Adrenal gland (tissue), 12 donors: ENCODE results near the gene MSRB3. TPM values are rescaled to one million over a fixed set of nuclear protein-coding genes. Genes with fewer than 3 reads are reported as not detected.

Experiments
- DNase-seq, 7 donors: peaks; one replicate each; pipeline ENCODE4 v3.0.0-alpha.2; 2019 to 2020
- H3K27ac ChIP-seq, 5 donors: fragments of 200-600 bp; sonication (generic) in 4 of 5; 1 replicate in 3 of 5; 2 replicates in 2 of 5; pipeline versions ENCODE4 v1.5.1 to v1.8.0; 2016 to 2020; ENCODE audit warnings: mild to moderate bottlenecking in 1 of 5
- H3K27me3 ChIP-seq: fragments of 200-600 bp; 2 replicates; pipeline ENCODE4 v1.8.0; 2021
- H3K36me3 ChIP-seq, 2 donors: fragments of 200-600 bp; replicated peaks in 1 of 2; 1 replicate in 1 of 2; 2 replicates in 1 of 2; pipeline versions ENCODE4 v1.5.1 to v1.8.0; 2018 to 2022
- H3K4me1 ChIP-seq, 2 donors: fragments of 200-600 bp; replicated peaks in 1 of 2; 1 replicate in 1 of 2; 2 replicates in 1 of 2; pipeline versions ENCODE4 v1.5.1 to v1.8.0; 2018 to 2021
- H3K4me3 ChIP-seq, 4 donors: fragments of 200-600 bp; sonication (generic) in 3 of 4; one replicate each; pipeline ENCODE4 v1.5.1; 2016 to 2018
- H3K9me3 ChIP-seq, 3 donors: fragments of 200-600 bp; sonication (generic) in 1 of 3; replicated peaks in 1 of 3; 1 replicate in 2 of 3; 2 replicates in 1 of 3; pipeline versions ENCODE4 v1.5.1 to v1.8.0; 2016 to 2021
- POLR2A ChIP-seq, 2 donors: fragments of 450-650 bp; IDR thresholded peaks; one replicate each; pipeline ENCODE4 v1.6.1; 2017; ENCODE audit warnings: antibody characterized with exemption in 2 of 2, mild to moderate bottlenecking in 2 of 2, moderate library complexity in 1 of 2
- WGBS, 4 donors: extraction: QIAGEN DNeasy Blood & Tissue Kit in 2 of 4; methylation state at CpG; one replicate each; pipeline versions ENCODE4 v1.1.5 to v1.1.7; 2013 to 2017; 5-methylcytosine and 5-hydroxymethylcytosine counted together
- intact Hi-C, 2 donors: fragments of 100-400 bp; cut with DNase I; formaldehyde crosslinking; loops; one replicate each; pipeline versions ENCODE4 v1.14.1 to v1.15.0; 2022 to 2023
- polyA plus RNA-seq, 3 donors: library from polyadenylated mRNA; stranded (reverse); fragments of 200-250 nt in 2 of 3; fragments of 350-450 nt in 1 of 3; fragmentation: Illumina TruSeq in 1 of 3; extraction: RNeasy Lipid Tissue Mini Kit (QIAGEN cat#74804) in 1 of 3; gene quantifications; one replicate each; pipeline ENCODE4 v1.2.3, GENCODE V29; 2013 to 2014
- total RNA-seq, 9 donors: library from RNA; depleted of rRNA in 4 of 9; stranded (reverse); fragments of >200 nt in 4 of 9; fragments of 120-200 nt in 1 of 9; fragmentation: NEBNext Ultra II Directional in 1 of 9; extraction: Animal tissue kit (Norgen Biotek cat#: 25700) in 1 of 9; gene quantifications; one replicate each; pipeline versions ENCODE4 v1.1.0 to v1.2.4, GENCODE V29; 2013 to 2023
- TF ChIP-seq, protein P1 (sequence below), 6 experiments: fragments of 450-650 bp in 4 of 6; fragments of 200-600 bp in 2 of 6; sonication (generic) in 1 of 6; IDR thresholded peaks; 1 replicate in 5 of 6; 2 replicates in 1 of 6; pipeline versions ENCODE4 v1.5.1 to v1.8.0; 2016 to 2021; ENCODE audit warnings: antibody characterized with exemption in 6 of 6, mild to moderate bottlenecking in 2 of 6, moderate library complexity in 1 of 6
- donor health status: healthy with polysubstance abuse.
- donor health status: Bipolar disorder and iron deficiency.
- donor health status: DM: yes; HTN: yes; CAD: no.
- donor health status: DM: no; HTN: no; CAD: no.
- donor health status: DM: no; HTN: no; CAD: no.
- donor health status: DM: yes; HTN: yes; CAD: no.

The MSRB3 gene
- total and polyA plus RNA-seq, 12 donors: 5.5 to 23.8 (median 9.7) TPM

- Histone ChIP-seq H3K9me3 (no peaks in the 10 kb centered on the region), H3K4me1 (no peaks in the 10 kb centered on the region), H3K27me3 (no peaks in the 10 kb centered on the region), H3K36me3 (no peaks in the 10 kb centered on the region), H3K27ac (no peak overlapping the region), H3K4me3 (no peak overlapping the region)
- no peak for TF ChIP-seq POLR2A (IDR thresholded peaks at IDR 0.05)
- TF ChIP-seq, protein P1, sequence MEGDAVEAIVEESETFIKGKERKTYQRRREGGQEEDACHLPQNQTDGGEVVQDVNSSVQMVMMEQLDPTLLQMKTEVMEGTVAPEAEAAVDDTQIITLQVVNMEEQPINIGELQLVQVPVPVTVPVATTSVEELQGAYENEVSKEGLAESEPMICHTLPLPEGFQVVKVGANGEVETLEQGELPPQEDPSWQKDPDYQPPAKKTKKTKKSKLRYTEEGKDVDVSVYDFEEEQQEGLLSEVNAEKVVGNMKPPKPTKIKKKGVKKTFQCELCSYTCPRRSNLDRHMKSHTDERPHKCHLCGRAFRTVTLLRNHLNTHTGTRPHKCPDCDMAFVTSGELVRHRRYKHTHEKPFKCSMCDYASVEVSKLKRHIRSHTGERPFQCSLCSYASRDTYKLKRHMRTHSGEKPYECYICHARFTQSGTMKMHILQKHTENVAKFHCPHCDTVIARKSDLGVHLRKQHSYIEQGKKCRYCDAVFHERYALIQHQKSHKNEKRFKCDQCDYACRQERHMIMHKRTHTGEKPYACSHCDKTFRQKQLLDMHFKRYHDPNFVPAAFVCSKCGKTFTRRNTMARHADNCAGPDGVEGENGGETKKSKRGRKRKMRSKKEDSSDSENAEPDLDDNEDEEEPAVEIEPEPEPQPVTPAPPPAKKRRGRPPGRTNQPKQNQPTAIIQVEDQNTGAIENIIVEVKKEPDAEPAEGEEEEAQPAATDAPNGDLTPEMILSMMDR (IDR thresholded peaks at IDR 0.05): no peak
- no peak for DNase-seq
- 91 to 98% (median 95%) methylated on average over 5 of the region's 5 CpGs for WGBS, 4 donors
- intact Hi-C loops: no loop called here
These were observed 46.7 kb downstream of the MSRB3 start for GRCh38 chr12:65325183-65325582.

DNA sequence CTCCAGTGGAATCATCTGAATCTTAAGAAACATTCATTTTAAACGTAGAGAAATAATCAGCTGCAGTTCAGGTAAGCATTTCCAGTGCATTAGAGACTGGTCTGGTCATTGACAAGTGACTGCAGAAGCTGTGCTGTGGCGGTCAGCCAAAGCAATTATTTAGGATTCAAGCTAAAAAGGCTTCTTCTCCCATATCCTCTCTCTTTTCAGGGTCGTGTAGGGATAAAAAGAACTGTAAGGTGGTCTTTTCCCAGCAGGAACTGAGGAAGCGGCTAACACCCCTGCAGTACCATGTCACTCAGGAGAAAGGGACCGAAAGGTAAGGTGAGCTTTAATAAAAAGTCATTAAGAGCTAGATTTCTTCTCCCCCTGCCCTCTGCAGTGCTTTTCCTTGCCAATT, 48.1 kb downstream of the MSRB3 start:
- Histone ChIP-seq H3K27me3 (no peaks in the 10 kb centered on the region), H3K36me3 (no peaks in the 10 kb centered on the region), H3K27ac (no peak overlapping the region), H3K4me3 (no peak overlapping the region), H3K9me3 (no peaks in the 10 kb centered on the region), H3K4me1 (no peaks in the 10 kb centered on the region)
- WGBS, 4 donors: 70 to 78% (median 71%) methylated on average over 5 of the region's 5 CpGs
- TF ChIP-seq POLR2A (IDR thresholded peaks at IDR 0.05): no peak
- TF ChIP-seq, protein P1 (IDR thresholded peaks at IDR 0.05): no peak
- no peak for DNase-seq
- intact Hi-C loops: no loop called here

DNA sequence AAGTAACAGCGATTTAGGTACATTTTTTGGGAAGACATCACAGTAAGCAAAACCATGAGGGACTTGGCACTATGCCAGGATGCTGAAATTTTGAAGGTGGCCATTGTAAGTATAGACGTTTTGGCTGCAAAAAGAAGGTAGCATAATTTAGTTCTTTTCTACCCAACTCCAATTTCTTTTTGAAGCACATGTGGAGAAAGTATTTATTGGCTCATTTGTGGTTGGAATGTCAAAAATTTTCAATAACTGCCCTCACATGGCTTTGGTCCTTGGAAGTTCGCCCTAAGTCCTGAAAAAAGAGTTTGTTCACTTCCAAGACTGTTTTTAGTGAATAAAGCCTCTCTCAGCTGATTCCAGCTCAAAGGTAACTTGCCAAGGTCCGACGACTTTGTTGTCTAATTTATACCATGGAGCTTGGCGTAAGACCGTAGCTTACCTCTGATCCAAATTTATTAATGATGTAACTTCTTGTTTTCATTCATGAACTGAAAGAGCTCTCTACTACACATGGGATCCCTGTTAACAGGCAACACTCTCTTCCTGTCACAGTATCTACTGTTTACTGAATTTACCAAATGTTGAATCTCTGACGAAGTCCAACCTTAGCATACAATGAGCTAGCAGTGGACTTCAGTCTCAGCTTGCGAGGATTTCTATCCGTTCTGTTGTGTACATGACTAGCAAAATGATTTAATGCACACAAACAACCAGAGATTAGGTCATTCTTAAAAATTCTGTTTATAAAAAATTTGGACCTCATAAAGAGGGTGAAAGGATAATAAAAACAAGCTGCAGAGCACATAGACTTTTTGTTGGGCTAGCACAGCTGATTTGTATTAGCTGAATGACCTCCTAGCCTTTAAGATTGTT, 49.0 kb downstream of the MSRB3 start:
- WGBS, 4 donors: 47 to 64% (median 58%) methylated on average over 10 of the region's 10 CpGs
- intact Hi-C loops: no loop called here
- H3K36me3 ChIP-seq: no peaks in the 10 kb centered on the region
- H3K4me1 ChIP-seq: no peaks in the 10 kb centered on the region
- no peaks in the 10 kb centered on the region for H3K9me3 ChIP-seq
- H3K27ac ChIP-seq: no peak overlapping the region
- H3K27me3 ChIP-seq: no peaks in the 10 kb centered on the region
- TF ChIP-seq POLR2A (IDR thresholded peaks at IDR 0.05): no peak
- TF ChIP-seq, protein P1 (IDR thresholded peaks at IDR 0.05): no peak
- DNase-seq: no peak
- H3K4me3 ChIP-seq: no peak overlapping the region

GRCh38 chr12:65329721-65330120, 51.2 kb downstream of the MSRB3 start:
- Histone ChIP-seq H3K9me3 (no peaks in the 10 kb centered on the region), H3K4me3 (no peak overlapping the region), H3K36me3 (no peaks in the 10 kb centered on the region), H3K4me1 (no peaks in the 10 kb centered on the region), H3K27me3 (no peaks in the 10 kb centered on the region), H3K27ac (no peak overlapping the region)
- WGBS, 4 donors: 72 to 83% (median 74%) methylated on average over 3 of the region's 3 CpGs
- intact Hi-C loops: no loop called here
- DNase-seq: no peak
- no peak for TF ChIP-seq POLR2A (IDR thresholded peaks at IDR 0.05)
- TF ChIP-seq, protein P1 (IDR thresholded peaks at IDR 0.05): no peak
